Subcutaneous adipose tissue (tissue), 4 donors: Measurements from ENCODE around the gene PRRG2. TPM values are rescaled to one million over a fixed set of nuclear protein-coding genes. Genes with fewer than 3 reads are reported as not detected.

Experiments
- total RNA-seq, 4 donors: library from RNA; depleted of rRNA; stranded (reverse); fragments of >200 nt; gene quantifications; one replicate each; pipeline ENCODE4 v1.1.0, GENCODE V29; 2016
- TF ChIP-seq, protein P1 (sequence below): fragments of 450-650 bp; IDR thresholded peaks from one replicate; pipeline ENCODE4 v1.5.1; 2016; ENCODE audit warnings: low read depth, mild to moderate bottlenecking, control low read depth, antibody characterized with exemption, moderate library complexity

PRRG2 gene
- total RNA-seq, 4 donors from 2014 or later: 0.51 to 0.75 TPM; not detected in 2

DNA sequence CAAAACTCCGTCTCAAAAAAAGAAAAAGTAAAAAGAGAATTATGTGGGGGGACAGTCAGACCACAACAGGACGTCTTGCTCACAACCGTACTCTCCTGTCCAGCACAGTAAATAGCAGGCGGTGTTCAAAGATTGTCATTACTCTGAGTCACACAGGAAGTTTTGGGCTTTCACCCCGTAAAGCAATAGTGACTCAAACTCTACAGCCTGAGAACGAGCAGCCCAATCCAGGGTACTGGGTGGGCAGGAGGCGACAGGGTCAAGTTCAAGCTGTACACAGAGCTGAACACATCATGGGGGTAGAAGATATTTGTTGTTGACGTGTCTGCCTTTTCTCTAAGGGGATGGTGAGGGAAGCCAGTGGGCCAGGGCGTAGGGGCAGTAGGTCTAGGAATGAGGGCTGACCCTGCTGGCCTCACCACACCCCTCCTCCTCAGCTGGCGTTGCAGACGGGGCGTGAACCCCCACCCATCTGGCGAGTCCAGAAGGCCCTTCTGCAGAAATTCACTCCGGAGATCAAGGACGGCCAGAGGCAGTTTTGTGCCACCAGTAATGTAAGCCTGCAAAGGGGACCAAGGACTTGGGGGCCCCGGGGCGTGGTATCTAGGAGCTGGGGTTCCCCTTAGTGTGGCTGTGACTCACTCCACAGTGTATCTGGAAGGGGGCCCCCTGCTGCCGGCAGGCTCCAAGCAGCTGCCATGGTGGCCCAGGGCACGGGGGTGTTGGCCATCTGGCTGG, 33.1 kb downstream of the PRRG2 start:
- TF ChIP-seq, protein P1, sequence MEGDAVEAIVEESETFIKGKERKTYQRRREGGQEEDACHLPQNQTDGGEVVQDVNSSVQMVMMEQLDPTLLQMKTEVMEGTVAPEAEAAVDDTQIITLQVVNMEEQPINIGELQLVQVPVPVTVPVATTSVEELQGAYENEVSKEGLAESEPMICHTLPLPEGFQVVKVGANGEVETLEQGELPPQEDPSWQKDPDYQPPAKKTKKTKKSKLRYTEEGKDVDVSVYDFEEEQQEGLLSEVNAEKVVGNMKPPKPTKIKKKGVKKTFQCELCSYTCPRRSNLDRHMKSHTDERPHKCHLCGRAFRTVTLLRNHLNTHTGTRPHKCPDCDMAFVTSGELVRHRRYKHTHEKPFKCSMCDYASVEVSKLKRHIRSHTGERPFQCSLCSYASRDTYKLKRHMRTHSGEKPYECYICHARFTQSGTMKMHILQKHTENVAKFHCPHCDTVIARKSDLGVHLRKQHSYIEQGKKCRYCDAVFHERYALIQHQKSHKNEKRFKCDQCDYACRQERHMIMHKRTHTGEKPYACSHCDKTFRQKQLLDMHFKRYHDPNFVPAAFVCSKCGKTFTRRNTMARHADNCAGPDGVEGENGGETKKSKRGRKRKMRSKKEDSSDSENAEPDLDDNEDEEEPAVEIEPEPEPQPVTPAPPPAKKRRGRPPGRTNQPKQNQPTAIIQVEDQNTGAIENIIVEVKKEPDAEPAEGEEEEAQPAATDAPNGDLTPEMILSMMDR: no peak

DNA sequence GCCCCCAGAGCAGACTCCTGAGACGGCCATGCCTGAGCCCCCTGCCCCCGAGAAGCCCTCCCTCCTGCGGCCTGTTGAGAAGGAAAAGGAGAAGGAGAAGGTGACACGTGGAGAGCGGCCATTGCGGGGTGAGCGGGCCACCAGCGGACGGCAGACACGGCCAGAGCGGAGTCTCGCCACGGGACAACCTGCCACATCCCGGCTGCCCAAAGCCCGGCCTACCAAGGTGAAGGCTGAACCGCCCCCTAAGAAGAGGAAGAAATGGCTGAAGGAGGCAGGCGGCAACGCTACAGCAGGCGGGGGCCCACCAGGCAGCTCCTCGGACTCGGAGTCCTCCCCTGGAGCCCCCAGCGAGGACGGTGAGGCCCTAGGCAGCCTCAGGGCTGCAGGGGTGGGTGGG, 34.7 kb downstream of the PRRG2 start:
- TF ChIP-seq, protein P1: no peak

DNA sequence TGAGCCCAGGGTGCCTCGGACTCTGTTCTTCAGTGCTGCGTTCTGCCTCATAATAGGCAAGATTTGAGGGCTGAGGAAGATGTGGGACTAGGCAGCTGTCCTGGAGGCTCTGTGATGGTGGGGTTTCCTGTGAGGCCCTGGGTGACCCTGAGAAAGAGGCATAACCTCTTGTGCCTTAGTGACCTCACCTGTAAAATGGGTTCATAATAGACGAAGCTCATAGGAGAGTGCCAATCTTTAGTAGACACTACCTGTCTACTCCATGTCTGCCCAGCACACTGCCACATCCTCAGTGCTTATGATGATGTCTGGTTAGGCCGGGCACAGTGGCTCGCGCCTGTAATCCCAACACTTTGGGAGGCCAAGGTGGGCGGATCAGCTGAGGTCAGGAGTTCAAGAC, 35.4 kb downstream of the PRRG2 start:
- TF ChIP-seq, protein P1: no peak

DNA sequence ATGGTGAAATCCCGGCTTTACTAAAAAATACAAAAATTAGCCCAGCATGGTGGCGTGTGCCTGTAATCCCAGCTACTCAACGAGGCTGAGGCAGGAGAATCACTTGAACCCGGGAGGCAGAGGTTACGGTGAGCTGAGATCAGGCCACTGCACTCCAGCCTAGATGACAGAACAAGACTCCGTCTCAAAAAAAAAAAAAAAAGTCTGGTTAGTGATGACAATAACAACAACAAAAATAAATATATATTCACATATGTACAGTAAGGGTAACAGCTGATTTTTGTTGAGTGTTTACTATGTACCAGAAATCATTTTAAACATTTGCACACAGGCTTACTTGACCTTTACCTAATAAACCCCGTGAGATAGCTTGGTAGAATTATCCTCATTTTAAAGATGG, 35.8 kb downstream of the PRRG2 start:
- TF ChIP-seq, protein P1: no peak

DNA sequence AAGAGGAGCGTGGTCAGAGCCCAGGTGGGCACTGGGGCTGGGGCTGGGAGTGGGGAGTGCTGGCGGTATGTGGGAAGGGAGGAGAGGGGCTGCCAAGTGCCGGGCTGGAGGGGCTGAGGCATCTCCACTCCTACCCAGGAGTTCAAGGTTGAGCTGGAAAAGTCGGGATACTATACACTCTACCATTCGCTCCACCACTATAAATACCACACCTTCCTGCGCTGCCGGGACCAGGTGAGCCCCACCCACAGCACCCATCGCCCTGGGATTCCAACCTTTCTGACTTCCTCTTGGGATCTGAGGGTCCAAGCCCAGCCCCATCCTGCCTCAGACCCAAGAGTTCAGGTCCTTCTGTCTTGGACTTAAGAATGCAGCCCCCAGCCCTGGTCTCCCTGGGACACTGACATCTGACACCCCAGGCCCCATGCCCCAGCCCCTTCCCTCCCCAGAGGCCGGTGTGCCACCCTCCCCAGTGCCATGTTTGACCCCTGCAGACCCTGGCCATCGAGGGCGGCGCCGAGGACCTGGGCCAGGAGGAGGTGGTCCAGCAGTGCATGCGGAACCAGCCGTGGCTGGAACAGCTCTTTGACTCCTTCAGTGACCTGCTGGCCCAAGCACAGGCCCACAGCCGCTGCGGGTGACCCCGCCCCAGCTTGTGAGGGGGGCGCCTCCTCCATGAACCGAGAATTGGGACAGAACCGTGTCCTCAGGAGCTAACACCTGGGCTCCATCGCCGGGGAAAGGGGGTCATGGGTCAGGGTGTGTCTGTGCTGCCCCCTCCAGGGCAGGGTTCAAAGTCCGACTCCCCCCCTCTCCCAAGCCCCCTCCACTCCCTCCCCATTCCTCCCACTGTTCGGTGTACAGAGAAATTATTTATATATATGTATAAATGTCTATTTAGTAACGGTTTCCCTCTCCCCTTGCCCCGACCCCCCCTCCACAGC, 44.1 kb downstream of the PRRG2 start:
- TF ChIP-seq, protein P1: no peak

DNA sequence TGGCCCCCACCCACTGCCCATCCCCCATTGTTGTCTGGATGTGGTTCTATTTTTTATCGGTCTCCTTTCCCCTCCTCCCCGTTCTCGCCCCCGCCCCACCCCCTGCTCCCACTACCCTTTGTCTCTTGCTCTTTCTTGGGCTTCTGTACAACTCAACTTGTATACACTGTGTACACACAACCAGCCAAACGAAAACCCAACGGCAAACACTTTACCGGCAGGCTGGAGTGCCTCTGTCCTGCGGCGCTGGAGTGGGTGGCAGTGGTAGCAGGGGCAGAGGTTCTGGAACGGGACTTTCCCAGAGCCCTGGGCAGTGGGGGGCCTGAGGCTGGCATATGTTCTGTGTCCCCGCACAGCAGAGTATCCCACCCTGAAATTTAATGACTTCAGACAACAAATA, 45.1 kb downstream of the PRRG2 start:
- TF ChIP-seq, protein P1: no peak

DNA sequence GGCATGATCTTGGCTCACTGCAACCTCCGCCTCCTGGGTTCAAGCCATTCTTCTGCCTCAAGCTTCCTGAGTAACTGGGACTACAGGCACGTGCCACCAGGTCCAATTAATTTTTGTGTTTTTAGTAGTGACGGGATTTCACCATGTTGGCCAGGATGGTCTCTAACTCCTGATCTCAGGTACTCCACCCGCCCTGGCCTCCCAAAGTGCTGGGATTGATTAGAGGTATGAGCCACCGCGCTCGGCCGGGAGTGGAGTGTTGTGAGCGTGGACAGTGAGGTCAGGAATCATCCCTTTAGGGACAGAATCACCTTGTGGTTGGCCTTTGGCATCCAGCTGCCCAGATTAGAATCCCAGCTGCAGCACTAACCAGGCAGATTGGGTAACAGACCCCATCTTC, 48.5 kb downstream of the PRRG2 start:
- TF ChIP-seq, protein P1: no peak
